ENCODE results near the gene CHPT1. TPM values are rescaled to one million over a fixed set of nuclear protein-coding genes. Genes with fewer than 3 reads are reported as not detected.

The CHPT1 gene
- total RNA-seq = 13.5 and 24.6 TPM in 2 replicates

DNA sequence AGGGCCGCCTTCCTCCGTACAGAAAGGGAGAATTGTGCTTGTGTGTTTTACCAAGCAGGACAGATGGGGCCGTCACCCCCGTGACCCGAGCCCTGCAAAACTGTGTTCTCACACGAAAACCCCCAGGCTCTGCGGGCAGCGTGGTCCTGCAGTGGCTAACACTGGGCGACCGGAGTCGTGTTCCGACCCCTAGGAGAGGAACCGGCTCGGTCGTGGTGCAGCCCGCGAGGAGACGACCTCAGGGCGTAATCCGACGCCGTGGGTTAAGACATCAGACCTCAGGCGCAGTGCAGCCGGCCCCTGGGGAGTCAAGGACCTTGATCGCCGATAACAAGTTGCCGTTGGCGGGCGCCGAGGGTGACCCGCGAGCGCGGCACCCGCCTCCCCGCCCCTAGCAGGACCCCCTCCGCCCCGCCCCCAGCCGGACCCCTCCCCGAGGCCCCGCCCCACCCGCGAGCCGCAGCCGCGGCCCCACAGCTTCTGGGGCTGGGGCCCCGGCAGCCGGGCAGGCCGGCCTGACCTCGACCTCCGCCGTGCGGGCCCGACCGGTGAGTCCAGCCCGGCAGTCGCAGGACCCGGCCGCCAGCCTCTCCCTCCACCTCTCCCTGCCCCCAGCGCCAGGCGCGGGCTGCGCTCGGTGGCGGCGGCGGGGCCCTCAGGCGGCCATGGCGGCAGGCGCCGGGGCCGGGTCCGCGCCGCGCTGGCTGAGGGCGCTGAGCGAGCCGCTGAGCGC is at the start of gene CHPT1:
Gene CHPT1 (plus strand): TSS at position 444 of the 733 bp plus-strand sequence. CDS start 222 bp downstream, at position 666.

GRCh38 chr12:101738920-101739665 is 41.7 kb downstream of the CHPT1 start, which contains the start of gene SYCP3:
TSS of gene SYCP3 (minus strand) at chr12:101739462. CDS start at chr12:101737935, 1,527 bp downstream.

Other genes with a start within 250 kb of the CHPT1 start
- not detected in 2 replicates for gene SPIC, start 222.3 kb upstream of the CHPT1 start, total RNA-seq
- not detected in 2 replicates for gene MYBPC1, start 102.7 kb upstream of the CHPT1 start, total RNA-seq
- gene SYCP3, start 41.8 kb downstream of the CHPT1 start, total RNA-seq = not detected in 2 replicates
- 8.8 and 9.9 TPM in 2 replicates for gene GNPTAB, start 133.3 kb downstream of the CHPT1 start, total RNA-seq
- gene DRAM1, start 179.9 kb downstream of the CHPT1 start, total RNA-seq = 4.9 and 12.2 TPM in 2 replicates

Measured in cardiac atrium fibroblast (primary cell).